CD14-positive monocyte (primary cell): ENCODE results near the gene CIP2A. TPM values are rescaled to one million over a fixed set of nuclear protein-coding genes. Genes with fewer than 3 reads are reported as not detected.

Source experiments
- DNase-seq, 3 donors: peaks; one replicate each; pipeline ENCODE4 v3.0.0-alpha.2; 2011 to 2022
- H2AFZ ChIP-seq: 2 replicates; pipeline ENCODE4 v1.6.0; 2012; ENCODE audit warnings: mild to moderate bottlenecking, low read depth, low read length, inconsistent platforms; ENCODE audit not compliant: insufficient read depth, poor library complexity, severe bottlenecking
- H3K27ac ChIP-seq, 2 donors: 1 replicate in 1 of 2; 2 replicates in 1 of 2; pipeline ENCODE4 v1.5.1; 2012 to 2013; ENCODE audit warnings: low read length in 2 of 2, control low read depth in 1 of 2, inconsistent platforms in 1 of 2, low read depth in 1 of 2, mild to moderate bottlenecking in 1 of 2
- H3K27me3 ChIP-seq, 2 donors: one replicate each; pipeline versions ENCODE4 v1.6.0 to v1.6.1; 2011 to 2013; ENCODE audit warnings: low read length in 2 of 2; ENCODE audit not compliant: control insufficient read depth in 2 of 2, insufficient read depth in 2 of 2
- H3K36me3 ChIP-seq, 2 donors: replicated peaks in 1 of 2; 1 replicate in 1 of 2; 2 replicates in 1 of 2; pipeline versions ENCODE4 v1.5.1 to v1.6.1; 2012 to 2013; ENCODE audit warnings: low read length in 2 of 2, control low read depth in 1 of 2, inconsistent platforms in 1 of 2, mild to moderate bottlenecking in 1 of 2; ENCODE audit not compliant: insufficient read depth in 2 of 2, control insufficient read depth in 1 of 2
- H3K4me1 ChIP-seq, 2 donors: 1 replicate in 1 of 2; 2 replicates in 1 of 2; pipeline versions ENCODE4 v1.5.1 to v1.6.1; 2012 to 2013; ENCODE audit warnings: low read length in 2 of 2, control low read depth in 1 of 2, inconsistent platforms in 1 of 2, mild to moderate bottlenecking in 1 of 2, moderate library complexity in 1 of 2; ENCODE audit not compliant: insufficient read depth in 2 of 2, control insufficient read depth in 1 of 2
- H3K4me2 ChIP-seq: replicated peaks from 2 replicates; pipeline ENCODE3; 2012; ENCODE audit warnings: low read length, moderate library complexity, mild to moderate bottlenecking; ENCODE audit not compliant: poor library complexity, severe bottlenecking; ENCODE audit errors: extremely low read depth
- H3K4me3 ChIP-seq, 3 experiments: fragments of 200-600 bp in 1 of 3; sonication (generic) in 1 of 3; replicated peaks in 1 of 3; 1 replicate in 2 of 3; 2 replicates in 1 of 3; pipeline ENCODE4 v1.5.1; 2011 to 2013; ENCODE audit warnings: low read length in 3 of 3, mild to moderate bottlenecking in 3 of 3, control low read depth in 2 of 3, low read depth in 2 of 3, inconsistent platforms in 1 of 3, moderate library complexity in 1 of 3
- H3K79me2 ChIP-seq: 2 replicates; pipeline ENCODE4 v1.6.0; 2012; ENCODE audit warnings: mild to moderate bottlenecking, control low read depth, inconsistent platforms, low read length, moderate library complexity; ENCODE audit not compliant: insufficient read depth
- H3K9ac ChIP-seq: 2 replicates; pipeline ENCODE4 v1.6.0; 2017; ENCODE audit warnings: low read length, mild to moderate bottlenecking; ENCODE audit not compliant: insufficient read depth, poor library complexity, severe bottlenecking
- H3K9me3 ChIP-seq, 2 donors: replicated peaks in 1 of 2; 1 replicate in 1 of 2; 2 replicates in 1 of 2; pipeline versions ENCODE4 v1.5.1 to v1.6.1; 2012 to 2013; ENCODE audit warnings: low read length in 2 of 2, control low read depth in 1 of 2; ENCODE audit not compliant: control insufficient read depth in 1 of 2, insufficient read depth in 1 of 2
- H4K20me1 ChIP-seq: 2 replicates; pipeline ENCODE4 v1.6.0; 2012; ENCODE audit warnings: mild to moderate bottlenecking, low read length, control low read depth, moderate library complexity; ENCODE audit not compliant: insufficient read depth
- H3K27ac Mint-ChIP-seq, 7 donors: one replicate each; pipeline ENCODE4 v1.8.0; 2020; ENCODE audit warnings: mild to moderate bottlenecking in 7 of 7, mixed read lengths in 7 of 7, moderate library complexity in 6 of 7, inconsistent platforms in 2 of 7
- H3K27me3 Mint-ChIP-seq, 3 donors: one replicate each; pipeline ENCODE4 v1.8.0; 2021 to 2022; ENCODE audit warnings: low read depth in 3 of 3, mild to moderate bottlenecking in 3 of 3, mixed read lengths in 3 of 3, moderate library complexity in 3 of 3, inconsistent platforms in 1 of 3
- H3K36me3 Mint-ChIP-seq, 2 donors: one replicate each; pipeline ENCODE4 v1.8.0; 2020; ENCODE audit warnings: mixed read lengths in 2 of 2, inconsistent platforms in 1 of 2, mild to moderate bottlenecking in 1 of 2
- H3K4me1 Mint-ChIP-seq: one replicate; pipeline ENCODE4 v1.8.0; 2020; ENCODE audit warnings: mild to moderate bottlenecking, mixed read lengths
- H3K4me3 Mint-ChIP-seq, 2 donors: one replicate each; pipeline ENCODE4 v1.8.0; 2020; ENCODE audit warnings: mild to moderate bottlenecking in 2 of 2, mixed read lengths in 2 of 2, moderate library complexity in 1 of 2
- H3K9me3 Mint-ChIP-seq, 7 donors: one replicate each; pipeline ENCODE4 v1.8.0; 2020 to 2022; ENCODE audit warnings: mixed read lengths in 7 of 7, mild to moderate bottlenecking in 6 of 7, moderate library complexity in 6 of 7, inconsistent platforms in 2 of 7
- WGBS: methylation state at CpG from one replicate; pipeline ENCODE4 v1.1.5; 2013; ENCODE audit warnings: missing lambda C conversion rate; ENCODE audit not compliant: insufficient coverage; 5-methylcytosine and 5-hydroxymethylcytosine counted together
- intact Hi-C, 2 donors: fragments of 100-400 bp; cut with micrococcal nuclease; formaldehyde crosslinking; loops; one replicate each; pipeline versions ENCODE4 v1.15.0 to v1.15.1; 2023
- polyA plus RNA-seq, 3 donors: library from polyadenylated mRNA; depleted of rRNA in 1 of 3; unstranded in 2 of 3; stranded (reverse) in 1 of 3; fragments of 300-500 nt in 2 of 3; fragments of >200 nt in 1 of 3; fragmentation: Illumina TruSeq in 2 of 3; gene quantifications; 1 replicate in 2 of 3; 2 replicates in 1 of 3; pipeline ENCODE4 v1.2.3, GENCODE V29; 2012 to 2021
- TF ChIP-seq, protein P1 (sequence below): fragments of 200-600 bp; IDR thresholded peaks from one replicate; pipeline ENCODE4 v1.8.0; 2022; ENCODE audit warnings: antibody characterized with exemption, mild to moderate bottlenecking

The CIP2A gene
- polyA plus RNA-seq, 3 donors: 0.57 to 5.0 (median 1.3) TPM

GRCh38 chr3:108509263-108509662 lies 80.0 kb downstream of the CIP2A start:
- Histone ChIP-seq H2AFZ (no peak overlapping the region), H3K4me1 (no peaks in the 10 kb centered on the region), H3K79me2 (no peaks in the 10 kb centered on the region), H3K36me3 (no peaks in the 10 kb centered on the region), H3K9me3 (no peaks in the 10 kb centered on the region), H3K27me3 (no peaks in the 10 kb centered on the region), H3K27ac (no peak overlapping the region), H3K9ac (no peak overlapping the region), H3K4me2 (no peak overlapping the region), H4K20me1 (no peaks in the 10 kb centered on the region), H3K4me3 (no peak overlapping the region)
- no peak for DNase-seq
- Mint-ChIP-seq H3K27ac (no peak overlapping the region), H3K4me3 (no peak overlapping the region), H3K27me3 (peaks cover 0 to 6% (median 1%) of the 10 kb centered on the region in 3 donors), H3K9me3 (peaks cover 0 to 3% (median 0%) of the 10 kb centered on the region in 7 donors), H3K4me1 (no peaks in the 10 kb centered on the region), H3K36me3 (no peaks in the 10 kb centered on the region)
- TF ChIP-seq, protein P1, sequence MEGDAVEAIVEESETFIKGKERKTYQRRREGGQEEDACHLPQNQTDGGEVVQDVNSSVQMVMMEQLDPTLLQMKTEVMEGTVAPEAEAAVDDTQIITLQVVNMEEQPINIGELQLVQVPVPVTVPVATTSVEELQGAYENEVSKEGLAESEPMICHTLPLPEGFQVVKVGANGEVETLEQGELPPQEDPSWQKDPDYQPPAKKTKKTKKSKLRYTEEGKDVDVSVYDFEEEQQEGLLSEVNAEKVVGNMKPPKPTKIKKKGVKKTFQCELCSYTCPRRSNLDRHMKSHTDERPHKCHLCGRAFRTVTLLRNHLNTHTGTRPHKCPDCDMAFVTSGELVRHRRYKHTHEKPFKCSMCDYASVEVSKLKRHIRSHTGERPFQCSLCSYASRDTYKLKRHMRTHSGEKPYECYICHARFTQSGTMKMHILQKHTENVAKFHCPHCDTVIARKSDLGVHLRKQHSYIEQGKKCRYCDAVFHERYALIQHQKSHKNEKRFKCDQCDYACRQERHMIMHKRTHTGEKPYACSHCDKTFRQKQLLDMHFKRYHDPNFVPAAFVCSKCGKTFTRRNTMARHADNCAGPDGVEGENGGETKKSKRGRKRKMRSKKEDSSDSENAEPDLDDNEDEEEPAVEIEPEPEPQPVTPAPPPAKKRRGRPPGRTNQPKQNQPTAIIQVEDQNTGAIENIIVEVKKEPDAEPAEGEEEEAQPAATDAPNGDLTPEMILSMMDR: no peak
- WGBS: no CpG with 5 or more reads among the region's 3 CpGs
- intact Hi-C loops: no loop called here

- no peak overlapping the region for H3K9ac ChIP-seq
- no peaks in the 10 kb centered on the region for H3K4me1 ChIP-seq
- no peaks in the 10 kb centered on the region for H3K79me2 ChIP-seq
- Mint-ChIP-seq H3K27ac (no peak overlapping the region), H3K9me3 (peaks cover 0 to 3% (median 0%) of the 10 kb centered on the region in 7 donors), H3K36me3 (no peaks in the 10 kb centered on the region), H3K4me3 (no peak overlapping the region), H3K4me1 (no peaks in the 10 kb centered on the region), H3K27me3 (peaks cover 0 to 6% (median 0%) of the 10 kb centered on the region in 3 donors)
- H2AFZ ChIP-seq: no peak overlapping the region
- no peaks in the 10 kb centered on the region for H3K36me3 ChIP-seq
- H3K27ac ChIP-seq: no peak overlapping the region
- H4K20me1 ChIP-seq: no peaks in the 10 kb centered on the region
- no peak for DNase-seq
- no peaks in the 10 kb centered on the region for H3K9me3 ChIP-seq
- intact Hi-C loops: no loop called here
- H3K4me2 ChIP-seq: no peak overlapping the region
- TF ChIP-seq, protein P1: no peak
- no peaks in the 10 kb centered on the region for H3K27me3 ChIP-seq
- no peak overlapping the region for H3K4me3 ChIP-seq
Measured at GRCh38 chr3:108507902-108508301, 81.3 kb downstream of the CIP2A start.
